SHP77 treated with DMSO at 0.1 percent for 48 hours (cell line): ENCODE results near the gene PLCH1.

Experiments
- DNase-seq: peaks from one replicate; lab custom pipeline; 2025; lab: John Stamatoyannopoulos, UW

PLCH1 gene

DNA sequence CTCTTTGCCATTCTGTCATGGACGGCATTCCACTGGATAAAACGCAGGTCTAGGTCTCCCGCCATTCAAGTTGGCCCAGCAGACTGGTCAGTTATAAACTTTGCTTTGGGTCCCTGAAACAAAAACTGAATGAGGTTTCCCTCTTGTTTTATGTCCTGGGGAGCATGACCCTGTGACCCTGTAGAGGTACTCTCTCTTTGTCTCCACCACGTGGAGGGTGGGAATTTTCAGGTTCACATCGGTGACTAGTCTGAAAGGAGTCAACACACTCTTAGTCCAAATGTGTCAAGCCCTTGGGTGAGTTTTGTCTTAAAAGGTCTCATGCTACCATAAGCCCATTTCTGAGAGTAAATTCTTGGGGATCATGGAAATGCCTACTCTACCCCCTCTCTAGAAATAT lies 139.9 kb downstream of the PLCH1 start:
- no peak for DNase-seq

DNA sequence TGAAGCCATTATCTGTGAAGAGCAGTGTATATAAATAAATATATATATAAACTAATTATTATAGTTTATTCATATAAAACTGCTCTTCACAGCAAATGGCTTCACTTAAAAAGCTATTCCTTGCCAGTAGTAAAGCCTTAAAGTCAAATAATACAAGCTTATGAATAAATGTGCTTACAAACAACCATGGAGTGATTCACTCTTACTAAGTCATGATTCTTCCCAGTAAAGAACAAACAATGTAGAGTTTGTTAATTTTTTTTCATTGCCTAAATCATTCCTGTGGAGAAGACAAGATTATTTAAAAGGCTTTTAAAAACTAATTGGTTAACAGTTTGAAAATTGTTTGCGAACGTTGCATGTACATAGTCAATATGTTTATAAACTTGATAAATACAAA lies 140.7 kb downstream of the PLCH1 start:
- no peak for DNase-seq

DNA sequence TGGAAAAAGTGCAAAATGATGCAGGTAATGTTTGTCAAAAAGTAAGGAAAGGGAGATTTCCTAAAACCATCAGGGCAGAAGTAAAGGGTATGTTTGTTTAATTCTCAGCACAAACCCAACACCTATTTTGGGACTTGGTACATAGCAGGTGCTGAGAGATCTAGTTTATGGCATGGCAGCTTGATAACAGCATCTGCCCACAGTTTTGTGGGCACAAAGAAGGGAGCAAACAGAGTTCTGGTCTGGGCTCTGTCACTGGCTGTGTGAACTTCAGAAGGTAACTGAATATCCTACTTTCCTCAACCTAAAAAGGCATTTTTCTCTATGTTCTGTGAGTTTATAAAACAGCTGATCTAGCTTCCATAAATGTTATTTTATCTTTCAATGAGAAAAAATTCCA lies 141.6 kb downstream of the PLCH1 start:
- DNase-seq = no peak

DNA sequence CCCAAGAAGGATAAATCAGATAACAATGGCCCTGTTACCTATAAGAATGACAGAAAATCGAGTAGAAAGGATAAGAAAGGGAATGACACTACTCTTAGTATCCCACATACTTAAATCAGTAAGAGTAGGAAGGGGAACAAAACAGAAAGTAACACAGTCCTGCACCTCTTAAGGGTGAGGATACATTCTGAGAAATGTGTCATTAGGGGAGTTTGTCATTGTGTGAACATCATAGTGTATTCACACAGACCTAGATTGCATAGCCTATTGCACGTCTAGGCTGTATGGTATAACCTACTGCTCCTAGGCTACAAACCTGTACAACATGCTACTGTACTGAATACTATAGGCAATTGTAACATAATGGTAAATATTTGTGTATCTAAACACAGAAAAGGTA lies 142.6 kb downstream of the PLCH1 start:
- DNase-seq = no peak

DNA sequence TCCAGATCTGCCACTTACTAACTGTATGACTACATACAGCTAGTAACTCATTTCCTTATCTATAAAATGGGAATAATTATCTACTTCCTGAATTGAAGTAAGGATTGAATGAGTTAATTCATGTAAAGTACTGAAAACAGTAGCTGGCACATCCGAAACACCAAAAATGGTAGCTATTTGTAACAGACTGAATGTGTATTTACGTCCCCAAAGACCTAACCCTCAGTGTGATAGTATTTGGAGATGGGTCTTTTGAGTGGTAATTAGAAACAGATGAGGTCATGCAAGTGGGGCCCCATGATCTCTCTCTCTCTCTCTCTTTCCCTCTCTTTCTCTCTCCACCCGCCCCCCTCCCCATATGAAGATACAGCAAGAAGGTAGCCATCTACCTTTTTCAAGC lies 146.2 kb downstream of the PLCH1 start:
- DNase-seq = no peak

DNA sequence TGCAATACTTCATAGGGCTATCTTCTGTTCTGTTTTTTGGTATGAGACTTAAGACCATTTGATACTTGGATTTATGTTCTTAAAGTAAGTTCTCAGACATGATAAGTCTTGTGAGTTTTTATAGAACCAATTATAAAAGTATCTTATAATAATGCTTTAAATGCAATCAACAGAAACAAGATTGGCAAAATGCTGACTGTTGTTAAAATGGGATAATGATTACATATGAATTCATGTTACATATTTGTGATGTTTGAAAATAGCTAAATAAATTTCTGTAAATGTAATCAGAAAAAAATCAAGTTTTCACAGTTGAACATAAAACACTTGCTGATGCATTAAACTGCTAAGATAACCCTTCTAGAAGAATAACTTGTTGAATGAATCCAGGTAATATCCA lies 148.3 kb downstream of the PLCH1 start:
- no peak for DNase-seq

DNA sequence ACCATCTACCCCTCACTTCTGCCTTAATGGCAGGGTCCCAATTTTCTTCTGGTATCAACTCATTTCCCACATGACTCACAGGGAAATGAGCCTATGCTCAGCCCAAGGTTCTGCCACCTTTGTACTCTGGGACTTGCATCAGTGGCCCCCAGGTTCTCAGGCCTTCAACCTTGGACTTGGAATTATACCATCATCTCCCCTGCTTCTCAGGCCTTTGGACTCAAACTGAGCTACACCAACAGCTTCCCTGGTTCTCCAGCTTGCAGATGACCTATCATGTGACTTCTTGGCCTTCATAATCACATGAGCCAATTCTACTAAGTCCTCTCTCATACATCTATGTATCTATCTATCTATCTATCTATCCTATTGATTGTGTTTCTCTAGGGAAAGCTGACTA lies 149.5 kb downstream of the PLCH1 start:
- DNase-seq = no peak

DNA sequence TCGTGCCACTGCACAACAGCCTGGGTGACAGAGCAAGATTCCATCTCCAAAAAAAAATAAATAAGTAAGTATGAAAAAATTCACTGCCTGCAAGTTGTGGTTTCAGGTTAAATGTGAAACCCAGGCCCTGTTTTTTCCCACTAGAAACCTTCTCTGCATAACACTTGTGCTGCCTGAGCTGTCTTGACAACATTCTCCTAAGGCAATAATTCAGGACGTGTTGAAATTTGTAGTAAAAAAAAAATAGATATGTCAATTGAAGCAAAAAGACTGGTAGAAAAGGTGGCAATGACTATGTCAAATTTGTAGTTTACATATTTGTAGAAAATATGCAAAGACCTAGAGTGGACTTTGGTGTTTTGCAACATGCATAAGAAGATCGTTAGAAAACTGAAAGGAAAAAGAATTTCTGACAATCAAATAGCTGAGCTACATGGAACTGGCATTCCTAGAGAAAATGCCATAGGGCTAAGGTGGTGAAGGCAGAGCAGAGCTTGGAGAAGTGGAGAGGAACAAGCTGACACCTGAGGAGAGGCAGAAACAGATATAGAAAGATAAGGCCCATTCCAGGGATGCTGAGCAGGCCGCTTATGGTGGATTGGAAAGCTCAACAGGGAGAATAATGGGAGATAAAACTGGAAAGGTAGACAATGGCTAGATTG lies 150.2 kb downstream of the PLCH1 start:
- DNase-seq = no peak

DNA sequence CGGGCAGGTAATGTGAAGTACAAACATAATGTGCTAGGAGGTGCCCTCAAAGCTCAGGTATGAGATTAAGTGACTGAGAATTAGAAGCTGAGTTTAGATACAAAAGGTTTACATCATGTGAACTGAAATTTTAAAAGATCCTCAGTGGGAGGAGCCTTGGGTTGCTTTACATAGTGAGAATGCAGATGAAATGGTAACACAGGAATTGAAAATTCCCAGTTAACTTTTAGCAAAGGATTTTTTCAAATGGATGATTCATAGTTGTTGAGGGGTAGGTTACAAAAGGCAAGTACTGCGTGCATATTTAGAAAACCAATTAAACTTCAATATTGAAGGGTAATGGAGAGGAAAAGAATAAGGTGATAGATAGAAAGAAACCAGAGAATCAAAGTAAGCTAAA lies 157.3 kb downstream of the PLCH1 start:
- DNase-seq = no peak

DNA sequence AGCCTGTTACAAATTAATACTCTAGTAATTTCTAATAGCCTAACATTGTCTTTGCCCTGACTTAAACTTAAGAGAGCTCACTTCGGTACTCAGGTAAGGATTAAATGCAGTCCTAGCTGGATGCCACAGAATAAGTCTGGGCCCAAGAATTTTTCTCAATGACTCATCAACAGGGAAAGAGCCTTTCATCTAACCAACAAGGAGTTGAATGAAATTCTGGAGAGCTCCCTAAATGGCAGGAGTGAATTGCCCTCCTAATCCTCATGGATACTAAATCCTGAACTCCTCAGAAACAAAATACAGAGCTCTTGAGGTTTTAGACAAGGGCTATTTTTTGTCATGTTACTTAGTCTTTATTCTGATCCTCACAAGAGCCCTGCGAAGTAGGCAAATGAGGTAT lies 159.5 kb downstream of the PLCH1 start:
- DNase-seq = no peak

DNA sequence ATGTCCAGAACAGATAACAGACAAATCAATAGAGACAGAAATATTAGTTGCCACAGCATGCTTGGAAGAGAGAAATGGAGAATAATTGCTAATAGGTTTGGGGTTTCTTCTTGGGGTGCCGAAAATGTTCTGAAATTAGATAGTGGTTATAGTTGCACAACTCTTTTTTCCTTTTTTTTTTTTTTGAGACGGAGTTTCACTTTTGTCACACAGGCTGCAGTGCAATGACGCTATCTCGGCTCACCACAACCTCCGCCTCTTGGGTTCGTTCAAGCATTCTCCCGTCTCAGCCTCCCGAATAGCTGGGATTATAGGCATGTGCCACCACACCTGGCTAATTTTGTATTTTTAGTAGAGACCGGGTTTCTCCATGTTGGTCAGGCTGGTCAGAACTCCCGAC lies 163.3 kb downstream of the PLCH1 start:
- no peak for DNase-seq

DNA sequence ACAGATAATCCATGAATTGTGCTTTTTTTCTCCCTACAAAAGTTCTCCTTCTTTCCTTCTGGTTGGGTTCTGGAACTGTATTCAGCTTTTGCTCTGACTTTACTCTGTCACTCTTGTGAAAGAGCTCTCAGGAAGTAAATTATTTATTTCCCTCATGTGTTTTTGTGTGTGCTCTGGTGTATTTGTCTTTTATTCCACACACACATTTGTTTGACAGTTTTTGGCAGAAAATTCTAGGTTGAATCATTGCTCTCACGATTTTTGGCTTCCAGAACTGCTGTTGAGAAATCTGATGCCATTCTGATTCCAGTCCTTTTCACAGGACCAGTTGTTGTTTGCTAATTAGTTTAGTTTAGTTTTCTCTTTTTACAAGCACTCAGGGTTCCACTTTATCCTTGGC lies 172.8 kb downstream of the PLCH1 start:
- no peak for DNase-seq

DNA sequence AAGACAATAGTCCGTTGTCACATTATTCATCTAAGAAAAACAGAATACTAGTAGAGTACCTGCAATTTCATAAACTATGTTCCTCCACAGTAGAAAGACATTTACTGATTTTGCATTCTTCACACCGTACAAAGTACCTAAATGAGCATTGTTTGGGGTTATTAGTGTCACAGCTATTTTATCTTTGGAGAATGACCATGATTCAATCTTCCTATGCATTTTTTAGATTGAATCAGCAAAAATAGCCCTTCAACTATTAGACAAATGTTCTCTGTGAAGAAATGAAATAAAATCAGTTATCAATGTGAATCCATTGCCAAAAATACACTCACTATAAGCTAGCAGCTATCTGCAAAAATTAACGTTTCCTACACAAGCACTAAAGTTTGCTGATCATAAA lies 176.6 kb downstream of the PLCH1 start:
- DNase-seq = no peak

DNA sequence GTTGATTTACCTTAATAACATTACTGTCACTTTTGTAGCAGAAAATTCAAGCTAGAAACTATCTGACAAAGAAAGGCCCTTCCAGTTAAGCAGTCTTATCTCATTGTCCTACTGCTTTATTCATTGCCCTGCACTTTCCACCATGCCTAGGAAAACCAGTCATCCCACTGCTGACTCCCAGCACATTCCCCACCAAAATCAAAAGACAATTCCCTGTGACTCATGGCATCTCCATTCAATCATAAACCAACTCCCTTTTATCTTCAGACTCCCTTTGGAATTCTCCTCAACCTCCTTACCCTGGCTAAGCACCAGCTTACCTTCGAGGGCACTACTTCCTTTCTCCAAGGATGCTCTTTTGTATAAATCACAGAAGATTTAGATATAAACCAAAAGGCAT lies 184.3 kb downstream of the PLCH1 start:
- no peak for DNase-seq

DNA sequence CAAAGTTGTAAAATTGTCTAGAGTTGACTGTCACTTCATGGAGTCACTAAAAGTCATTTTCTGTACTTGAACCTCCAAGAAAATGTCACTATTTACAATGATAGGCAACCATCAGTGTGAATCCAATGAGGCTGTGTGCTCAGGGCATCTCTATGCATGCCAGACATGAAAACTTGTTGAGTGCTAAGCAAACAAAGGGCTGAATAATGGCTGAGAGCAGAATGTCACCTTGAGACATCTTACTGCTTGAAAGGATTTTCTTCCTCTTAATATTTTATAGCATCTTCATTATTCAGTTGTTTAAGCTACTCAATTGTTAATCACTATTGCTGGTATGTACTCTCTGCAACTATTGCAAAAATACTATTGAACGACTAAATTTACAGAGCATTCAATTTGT lies 184.7 kb downstream of the PLCH1 start:
- DNase-seq = no peak

DNA sequence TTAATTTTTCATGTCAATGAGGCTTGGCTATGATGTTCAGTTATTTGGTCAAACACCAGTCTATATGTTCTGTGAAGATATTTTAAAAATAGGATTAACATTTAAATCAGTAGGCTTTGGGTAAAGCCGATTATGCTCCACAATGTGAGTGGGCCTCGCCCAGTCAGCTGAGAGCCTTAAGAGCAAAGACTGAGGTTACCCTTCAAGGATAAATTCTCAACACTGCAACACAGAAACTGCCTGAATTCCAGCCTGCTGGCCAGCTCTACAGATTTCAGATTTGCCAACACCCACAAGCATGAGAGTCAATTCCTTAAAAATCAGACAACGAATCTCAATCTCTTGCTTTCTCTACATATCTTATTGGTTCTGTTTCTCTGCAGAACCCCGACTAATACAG lies 188.3 kb downstream of the PLCH1 start:
- no peak for DNase-seq

DNA sequence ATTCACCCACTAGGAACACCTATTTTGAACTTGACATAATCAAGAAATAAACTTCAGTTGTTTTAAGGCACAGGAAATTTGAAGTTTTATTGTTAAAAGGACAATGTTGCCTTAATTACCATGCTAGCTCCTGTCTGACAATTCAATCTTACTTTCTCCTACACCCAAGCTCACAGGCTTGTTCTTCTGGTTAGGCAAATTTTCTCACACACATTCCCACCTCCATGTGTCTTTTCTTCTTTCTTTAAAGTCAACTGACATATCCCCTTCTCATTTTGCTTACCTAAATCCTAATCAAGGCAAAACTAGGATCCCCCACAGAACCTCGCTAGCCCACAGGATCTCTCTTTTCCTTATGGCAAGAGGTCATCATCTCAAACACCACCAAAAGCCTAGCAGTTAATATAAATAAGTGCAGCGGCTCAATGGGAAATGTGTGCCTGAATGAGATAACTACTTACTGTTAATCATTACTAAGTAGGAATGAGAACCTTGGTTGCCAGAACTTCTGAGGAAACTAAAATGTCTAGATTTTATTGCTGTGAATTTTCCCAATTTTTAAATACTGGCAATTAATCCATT lies 189.3 kb downstream of the PLCH1 start:
- DNase-seq = no peak

DNA sequence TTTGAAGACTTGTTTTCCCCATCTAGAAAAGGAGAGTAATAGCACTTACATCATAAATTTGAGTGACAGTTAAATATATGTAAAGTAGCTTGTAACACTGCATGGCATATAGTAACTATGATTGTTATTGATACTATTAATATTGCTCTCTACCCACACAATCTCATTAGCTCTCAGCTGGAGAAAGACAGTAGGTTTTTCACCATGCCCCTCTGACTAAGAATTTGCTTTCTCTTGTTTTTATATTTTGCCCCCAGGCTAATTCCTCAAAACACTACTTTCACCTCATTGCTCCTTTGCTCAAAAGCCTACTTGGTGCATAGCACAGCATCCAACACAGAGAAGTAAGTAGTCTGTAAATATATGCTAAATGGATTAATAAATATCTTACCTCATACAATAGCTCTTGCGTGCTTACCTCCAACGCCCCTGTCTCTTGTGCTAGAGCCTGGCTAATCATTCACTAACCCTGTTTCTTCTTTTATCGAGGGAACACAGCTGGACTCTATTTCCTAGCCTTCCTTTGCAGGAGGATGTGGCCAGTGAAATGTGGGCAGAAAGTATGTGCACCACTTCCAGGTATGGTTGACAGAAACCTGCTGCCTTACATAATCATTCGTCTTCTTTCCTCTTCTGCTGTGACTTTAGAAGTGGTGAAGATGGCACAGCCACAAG lies 190.0 kb downstream of the PLCH1 start:
- no peak for DNase-seq

DNA sequence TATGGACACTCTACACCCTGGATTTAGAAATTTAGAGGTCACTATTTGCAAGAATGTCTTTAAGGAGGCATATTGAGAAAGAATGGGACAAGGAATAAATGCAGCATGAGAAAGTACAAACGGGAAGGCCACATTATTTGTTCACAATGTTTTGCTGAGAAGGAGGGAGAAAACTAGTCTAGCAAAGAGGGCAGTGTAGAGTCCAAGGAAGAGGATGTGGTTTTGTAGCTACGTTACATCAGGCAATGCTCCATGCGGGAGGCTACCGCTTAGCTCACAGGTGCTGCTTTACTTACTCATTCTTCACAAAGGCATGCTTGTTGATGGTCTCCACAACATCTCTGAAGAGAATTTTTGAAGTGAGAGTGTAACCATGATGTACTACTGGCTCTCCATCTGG lies 191.1 kb downstream of the PLCH1 start:
- no peak for DNase-seq

DNA sequence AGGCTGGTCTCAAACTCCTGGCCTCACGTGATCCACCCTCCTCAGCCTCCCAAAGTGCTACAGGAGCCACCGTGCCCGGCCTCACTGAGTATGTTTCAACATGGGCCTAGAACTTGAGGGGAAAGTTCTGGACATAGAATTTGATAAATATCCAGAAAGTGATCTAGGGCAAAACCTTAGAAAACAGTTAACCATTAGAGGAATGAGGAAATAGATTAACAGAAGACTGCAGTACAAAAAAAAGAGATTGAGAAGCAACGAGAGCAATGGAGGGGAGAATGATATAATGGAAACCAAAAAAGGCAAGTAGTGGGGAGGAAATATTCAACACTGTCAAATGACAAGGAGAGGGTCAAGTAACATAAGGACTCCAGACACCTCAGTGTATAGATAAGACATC lies 191.5 kb downstream of the PLCH1 start:
- DNase-seq = no peak

DNA sequence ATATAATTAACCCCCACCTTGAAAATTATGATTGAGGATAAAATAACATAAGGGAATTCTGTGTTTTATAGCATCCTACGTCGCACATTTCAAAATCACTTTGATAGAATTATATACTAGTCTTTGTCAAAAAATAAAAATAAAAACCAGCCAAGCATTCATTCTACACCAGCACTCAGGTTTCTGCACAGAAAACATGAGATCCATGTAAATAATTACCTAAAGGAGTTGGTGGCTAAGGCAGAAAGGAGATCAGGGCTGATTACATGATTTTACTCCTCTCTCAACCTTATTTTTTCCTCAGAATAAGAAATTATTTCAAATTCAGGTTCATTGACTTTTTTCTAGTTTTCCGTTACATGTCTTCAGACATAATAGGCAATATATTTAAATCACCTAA lies 194.5 kb downstream of the PLCH1 start:
- no peak for DNase-seq

DNA sequence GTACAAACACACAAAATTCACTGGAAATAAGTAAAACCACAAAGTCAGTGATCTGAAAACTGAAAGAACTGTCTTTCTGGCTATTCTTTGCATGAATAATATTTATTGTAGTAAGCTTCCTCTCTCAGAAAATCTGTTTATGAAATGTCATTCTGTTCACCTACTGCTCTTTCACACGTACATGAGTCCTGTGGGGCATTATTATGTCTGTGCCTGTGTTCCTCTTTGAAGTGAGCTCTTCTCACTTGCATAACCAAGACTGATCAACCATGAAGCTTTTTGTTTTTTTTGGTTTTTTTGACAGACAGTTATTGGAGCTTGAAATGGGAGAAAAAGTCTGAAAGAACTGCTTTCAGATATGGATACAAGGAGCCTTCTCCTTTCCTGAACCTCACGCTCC lies 195.8 kb downstream of the PLCH1 start:
- DNase-seq = no peak

DNA sequence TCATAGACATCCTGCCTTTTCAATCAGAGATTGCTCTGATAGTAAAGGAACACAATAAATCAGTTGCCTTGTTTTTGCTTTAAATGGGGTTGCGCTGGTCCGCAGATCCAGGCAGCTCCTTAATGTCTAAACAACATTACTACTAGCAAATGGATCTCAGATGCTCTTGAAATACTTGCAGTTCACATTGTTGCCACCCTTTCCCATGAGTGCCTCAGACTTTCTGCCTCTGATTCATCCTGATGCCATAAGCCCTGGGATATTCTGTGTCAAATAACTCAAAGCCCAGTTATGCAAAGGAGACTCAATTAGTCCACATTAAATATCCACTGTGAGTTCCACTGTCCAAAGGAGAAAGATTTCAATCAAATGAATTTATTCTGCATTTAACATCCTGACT lies 196.7 kb downstream of the PLCH1 start:
- no peak for DNase-seq

DNA sequence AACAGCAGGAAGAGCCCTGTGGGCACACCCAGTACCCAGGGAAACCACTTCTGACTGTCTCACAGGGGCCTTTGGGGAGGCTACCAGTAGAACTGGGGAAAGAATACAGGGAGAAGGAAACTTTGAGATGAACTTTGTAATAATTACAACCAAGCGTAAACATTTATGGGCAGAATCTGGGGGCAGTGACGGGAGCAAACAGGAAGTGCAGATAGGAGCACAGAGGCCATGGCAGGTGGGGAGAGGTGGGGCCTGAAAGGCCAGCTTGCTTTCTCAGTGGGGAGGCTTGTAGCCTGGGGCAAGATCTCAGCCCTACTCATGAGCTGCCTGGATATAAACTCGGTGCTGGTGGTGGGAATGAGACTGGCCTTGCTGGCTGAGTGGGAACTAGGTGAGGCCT lies 209.8 kb downstream of the PLCH1 start:
- no peak for DNase-seq
